ENCODE measurements around the gene MYLK4.

DNA sequence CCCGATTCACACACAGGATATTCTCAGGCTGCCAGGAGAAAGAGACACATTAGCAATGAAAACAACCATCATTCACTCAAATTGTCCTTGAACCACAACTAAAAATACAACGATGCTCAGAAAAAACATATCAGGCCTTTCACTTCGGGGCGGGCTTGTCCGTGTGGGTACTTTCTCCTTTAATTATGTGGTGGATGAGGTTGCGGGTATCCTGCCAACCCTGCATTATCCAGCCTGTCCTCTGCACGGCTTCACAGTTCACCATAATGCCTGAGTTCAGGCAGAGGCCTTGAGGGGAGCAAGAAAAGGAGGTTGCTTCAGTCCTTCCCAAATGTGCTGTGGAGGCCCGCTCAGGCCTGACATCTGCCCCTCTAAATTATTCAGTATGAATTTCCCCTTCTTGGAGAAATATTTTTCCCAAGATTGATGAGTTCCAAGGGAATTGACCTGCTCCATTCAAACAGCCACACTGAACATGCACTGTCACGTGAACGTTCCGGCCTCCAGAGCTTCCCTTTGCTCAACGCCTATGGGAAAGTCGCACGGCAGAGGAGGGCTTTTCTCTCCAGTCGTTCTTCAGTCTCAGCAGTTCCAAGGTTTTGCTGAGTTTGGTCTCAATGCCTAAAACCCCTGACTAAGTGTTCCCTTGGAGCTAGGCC, 70.3 kb downstream of the MYLK4 start:
- TF ChIP-seq, protein P1, sequence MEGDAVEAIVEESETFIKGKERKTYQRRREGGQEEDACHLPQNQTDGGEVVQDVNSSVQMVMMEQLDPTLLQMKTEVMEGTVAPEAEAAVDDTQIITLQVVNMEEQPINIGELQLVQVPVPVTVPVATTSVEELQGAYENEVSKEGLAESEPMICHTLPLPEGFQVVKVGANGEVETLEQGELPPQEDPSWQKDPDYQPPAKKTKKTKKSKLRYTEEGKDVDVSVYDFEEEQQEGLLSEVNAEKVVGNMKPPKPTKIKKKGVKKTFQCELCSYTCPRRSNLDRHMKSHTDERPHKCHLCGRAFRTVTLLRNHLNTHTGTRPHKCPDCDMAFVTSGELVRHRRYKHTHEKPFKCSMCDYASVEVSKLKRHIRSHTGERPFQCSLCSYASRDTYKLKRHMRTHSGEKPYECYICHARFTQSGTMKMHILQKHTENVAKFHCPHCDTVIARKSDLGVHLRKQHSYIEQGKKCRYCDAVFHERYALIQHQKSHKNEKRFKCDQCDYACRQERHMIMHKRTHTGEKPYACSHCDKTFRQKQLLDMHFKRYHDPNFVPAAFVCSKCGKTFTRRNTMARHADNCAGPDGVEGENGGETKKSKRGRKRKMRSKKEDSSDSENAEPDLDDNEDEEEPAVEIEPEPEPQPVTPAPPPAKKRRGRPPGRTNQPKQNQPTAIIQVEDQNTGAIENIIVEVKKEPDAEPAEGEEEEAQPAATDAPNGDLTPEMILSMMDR (IDR thresholded peaks at IDR 0.05 in 4 of 5, conservative IDR thresholded peaks at IDR 0.05 in 1 of 5): no peak
- TF ChIP-seq POLR2A (IDR thresholded peaks at IDR 0.05): no peak

Measured in gastrocnemius medialis (tissue), 4 donors.